Activated CD4-positive, alpha-beta T cell treated with anti-CD3 and anti-CD28 coated beads, Interleukin-10, Interleukin-2, amounts not matched to agents 100 ng/mL and 50 ng/mL, durations not matched to agents 16 hours and 8 hours (primary cell): Measurements from ENCODE around the gene TLR4.
A peak's percentile ranks its signal among the peaks of the same experiment; 100 is the strongest.

Source experiments
- DNase-seq: peaks from one replicate; pipeline ENCODE4 v3.0.0-alpha.2; 2020

The TLR4 gene

GRCh38 chr9:117704024-117704575 lies at the start of gene TLR4:
TSS of gene TLR4 (plus strand) at chr9:117704403. CDS start at chr9:117704473, 70 bp downstream.
- no peak for DNase-seq

GRCh38 chr9:117656002-117656401 lies 48.2 kb upstream of the TLR4 start:
- no peak for DNase-seq

GRCh38 chr9:117662651-117663050 lies 41.6 kb upstream of the TLR4 start:
- no peak for DNase-seq

GRCh38 chr9:117664419-117664818 lies 39.8 kb upstream of the TLR4 start:
- DNase-seq: no peak

- no peak for DNase-seq
These were observed 38.4 kb upstream of the TLR4 start for GRCh38 chr9:117665601-117666385.

GRCh38 chr9:117671468-117671867 lies 32.7 kb upstream of the TLR4 start:
- DNase-seq: no peak

- no peak for DNase-seq
These were observed 31.8 kb upstream of the TLR4 start for GRCh38 chr9:117672369-117672768.

- no peak for DNase-seq
These were observed 26.6 kb upstream of the TLR4 start for GRCh38 chr9:117677572-117677971.

- peak; percentile 37 for DNase-seq
These were observed 25.3 kb upstream of the TLR4 start for GRCh38 chr9:117678871-117679270.

GRCh38 chr9:117679416-117679815 lies 24.8 kb upstream of the TLR4 start:
- DNase-seq: no peak

GRCh38 chr9:117681888-117682287 lies 22.3 kb upstream of the TLR4 start:
- no peak for DNase-seq

- peak; percentile 71 for DNase-seq
These were observed 21.1 kb upstream of the TLR4 start for GRCh38 chr9:117682955-117683710.

- DNase-seq: no peak
These were observed 16.7 kb upstream of the TLR4 start for GRCh38 chr9:117687532-117687931.

- no peak for DNase-seq
These were observed 12.8 kb upstream of the TLR4 start for GRCh38 chr9:117691367-117691766.

GRCh38 chr9:117696154-117696553 lies 8.0 kb upstream of the TLR4 start:
- no peak for DNase-seq

- no peak for DNase-seq
These were observed 7.2 kb upstream of the TLR4 start for GRCh38 chr9:117697046-117697445.

- no peak for DNase-seq
These were observed 666 bp upstream of the TLR4 start for GRCh38 chr9:117703537-117703936.

GRCh38 chr9:117704597-117704996 lies 394 bp downstream of the TLR4 start:
- DNase-seq: no peak

- no peak for DNase-seq
These were observed 1.2 kb downstream of the TLR4 start for GRCh38 chr9:117705386-117705785.

GRCh38 chr9:117706421-117707116 lies 2.4 kb downstream of the TLR4 start:
- no peak for DNase-seq

GRCh38 chr9:117707561-117707960 lies 3.4 kb downstream of the TLR4 start:
- no peak for DNase-seq

GRCh38 chr9:117709936-117710335 lies 5.7 kb downstream of the TLR4 start:
- DNase-seq: no peak

- DNase-seq: peak; percentile 1
These were observed 10.1 kb downstream of the TLR4 start for GRCh38 chr9:117714282-117714681.
